WTC11 (cell line): ENCODE data around the gene AKAP13. TPM values are rescaled to one million over a fixed set of nuclear protein-coding genes. Genes with fewer than 3 reads are reported as not detected.

Experiments
- ATAC-seq: fragments of 200-7000 bp; cut with Tn5 transposase; 2 replicates; pipeline ENCODE4 v1.10.0; 2021; ENCODE audit warnings: mild to moderate bottlenecking, moderate library complexity
- CTCF ChIA-PET: fragments of 300-600 bp; sonication (Branson Sonifier 250); formaldehyde crosslinking; loops from one replicate; lab custom pipeline; 2021; ENCODE audit warnings: antibody characterized with exemption; lab: Charles Lee
- POLR2A ChIA-PET: fragments of 350-600 bp; sonication (Branson Sonifier 250); formaldehyde crosslinking; loops from one replicate; lab custom pipeline; 2021; ENCODE audit warnings: antibody characterized with exemption; lab: Charles Lee
- DNase-seq: peaks from one replicate; pipeline ENCODE4 v3.0.0; 2021; ENCODE audit warnings: low spot score
- H3K27ac Mint-ChIP-seq: 2 replicates; pipeline ENCODE4 v1.8.0; 2021; ENCODE audit warnings: mixed read lengths
- H3K27me3 Mint-ChIP-seq: 2 replicates; pipeline ENCODE4 v1.8.0; 2021; ENCODE audit warnings: low read depth, mild to moderate bottlenecking, moderate library complexity, mixed read lengths
- H3K36me3 Mint-ChIP-seq: 2 replicates; pipeline ENCODE4 v1.8.0; 2021; ENCODE audit warnings: mixed read lengths
- H3K4me1 Mint-ChIP-seq: 2 replicates; pipeline ENCODE4 v1.8.0; 2022; ENCODE audit warnings: mixed read lengths
- H3K4me3 Mint-ChIP-seq: 2 replicates; pipeline ENCODE4 v1.8.0; 2021; ENCODE audit warnings: mild to moderate bottlenecking, moderate library complexity, mixed read lengths
- H3K9me3 Mint-ChIP-seq: 2 replicates; pipeline ENCODE4 v1.8.0; 2021; ENCODE audit warnings: mixed read lengths
- CREB1 ChIP-seq: sonication (generic); formaldehyde crosslinking; IDR thresholded peaks from 2 replicates; pipeline ENCODE4 v1.8.0; 2023; ENCODE audit warnings: mild to moderate bottlenecking, missing genetic modification reagents
- GRHL2 ChIP-seq: fragments of 250-450 bp; sonication (Bioruptor Pico); IDR thresholded peaks from 2 replicates; pipeline ENCODE4 v1.8.0; 2022; ENCODE audit warnings: mild to moderate bottlenecking, moderate library complexity; ENCODE audit not compliant: insufficient replicate concordance, severe bottlenecking
- KAT7 ChIP-seq: sonication (generic); formaldehyde crosslinking; IDR thresholded peaks from 2 replicates; pipeline ENCODE4 v1.8.1; 2023; ENCODE audit warnings: missing genetic modification reagents, mild to moderate bottlenecking, borderline replicate concordance
- RELA ChIP-seq: sonication (generic); formaldehyde crosslinking; IDR thresholded peaks from 2 replicates; pipeline ENCODE4 v1.8.1; 2022; ENCODE audit warnings: missing genetic modification reagents, mild to moderate bottlenecking, borderline replicate concordance
- TCF7 ChIP-seq: sonication (generic); formaldehyde crosslinking; IDR thresholded peaks from 2 replicates; pipeline ENCODE4 v1.8.0; 2022; ENCODE audit warnings: mild to moderate bottlenecking, low read depth, missing genetic modification reagents, moderate library complexity
- ZNF121 ChIP-seq: sonication (generic); formaldehyde crosslinking; IDR thresholded peaks from 2 replicates; pipeline ENCODE4 v1.8.0; 2023; ENCODE audit warnings: missing genetic modification reagents
- ZNF416 ChIP-seq: fragments of 250-450 bp; sonication (Bioruptor Pico); IDR thresholded peaks from 2 replicates; pipeline ENCODE4 v1.9.0; 2021; ENCODE audit warnings: mild to moderate bottlenecking, inconsistent platforms
- ZNF423 ChIP-seq: fragments of 250-450 bp; sonication (Bioruptor Pico); IDR thresholded peaks from 2 replicates; pipeline ENCODE4 v2.1.2; 2022; ENCODE audit warnings: mild to moderate bottlenecking, moderate library complexity
- total RNA-seq: library from RNA; stranded (reverse); gene quantifications from 3 replicates; pipeline ENCODE4 v1.2.3, GENCODE V29; 2021
- TF ChIP-seq, protein P1 (sequence below): sonication (generic); formaldehyde crosslinking; IDR thresholded peaks from 2 replicates; pipeline ENCODE4 v1.8.0; 2022; ENCODE audit warnings: mild to moderate bottlenecking, missing genetic modification reagents
- TF ChIP-seq, protein P2 (sequence below): sonication (generic); formaldehyde crosslinking; IDR thresholded peaks from 2 replicates; pipeline ENCODE4 v1.8.1; 2022; ENCODE audit warnings: low read depth, missing genetic modification reagents, borderline replicate concordance
- TF ChIP-seq, protein P3 (sequence below): sonication (generic); formaldehyde crosslinking; IDR thresholded peaks from 2 replicates; pipeline ENCODE4 v1.8.1; 2022; ENCODE audit warnings: missing genetic modification reagents, borderline replicate concordance
- TF ChIP-seq, protein P4 (sequence below): fragments of 250-450 bp; sonication (Bioruptor Pico); IDR thresholded peaks from 2 replicates; pipeline ENCODE4 v1.9.0; 2021; ENCODE audit warnings: moderate library complexity, mild to moderate bottlenecking, inconsistent platforms, borderline replicate concordance
- TF ChIP-seq, protein P5 (sequence below): fragments of 250-450 bp; sonication (Bioruptor Pico); IDR thresholded peaks from 2 replicates; pipeline ENCODE4 v1.8.0; 2021; ENCODE audit warnings: mild to moderate bottlenecking
- TF ChIP-seq, protein P6 (sequence below): sonication (generic); formaldehyde crosslinking; IDR thresholded peaks from 2 replicates; pipeline ENCODE4 v1.8.1; 2023; ENCODE audit warnings: mild to moderate bottlenecking, missing genetic modification reagents, borderline replicate concordance
- TF ChIP-seq, protein P7 (sequence below): sonication (generic); formaldehyde crosslinking; IDR thresholded peaks from 2 replicates; pipeline ENCODE4 v1.8.1; 2023; ENCODE audit warnings: mild to moderate bottlenecking, missing genetic modification reagents, moderate library complexity
- TF ChIP-seq, protein P8 (sequence below): sonication (generic); formaldehyde crosslinking; conservative IDR thresholded peaks from 2 replicates; pipeline ENCODE4 v1.8.1; 2022; ENCODE audit warnings: mild to moderate bottlenecking, missing genetic modification reagents

AKAP13 gene
- total RNA-seq, 1 experiment from 2014 or later: 50.3 TPM

DNA sequence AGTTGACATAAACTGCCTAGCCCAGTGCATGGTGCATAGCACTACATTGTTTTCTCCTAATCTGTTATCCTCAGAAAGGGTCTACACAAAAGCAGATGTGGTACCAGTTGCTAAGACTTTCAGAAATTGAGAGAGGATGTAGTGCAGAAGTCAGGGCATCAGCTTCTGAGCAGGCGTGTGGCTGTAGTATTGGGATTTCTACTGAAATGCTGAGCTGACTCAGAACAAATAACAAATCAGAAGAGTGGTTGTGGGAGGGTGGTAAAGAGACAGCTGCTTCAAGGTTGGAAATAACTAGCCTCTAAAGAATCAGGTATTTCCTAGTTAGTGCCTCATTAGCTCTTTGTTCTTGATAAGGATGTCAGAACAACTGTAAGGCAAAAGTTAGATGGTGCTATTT lies 161.3 kb downstream of the AKAP13 start (continued):
- TF ChIP-seq, protein P1, sequence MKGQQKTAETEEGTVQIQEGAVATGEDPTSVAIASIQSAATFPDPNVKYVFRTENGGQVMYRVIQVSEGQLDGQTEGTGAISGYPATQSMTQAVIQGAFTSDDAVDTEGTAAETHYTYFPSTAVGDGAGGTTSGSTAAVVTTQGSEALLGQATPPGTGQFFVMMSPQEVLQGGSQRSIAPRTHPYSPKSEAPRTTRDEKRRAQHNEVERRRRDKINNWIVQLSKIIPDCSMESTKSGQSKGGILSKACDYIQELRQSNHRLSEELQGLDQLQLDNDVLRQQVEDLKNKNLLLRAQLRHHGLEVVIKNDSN (CRISPR knock-in tag): no peak
- no peak for TF ChIP-seq RELA (CRISPR knock-in tag)

DNA sequence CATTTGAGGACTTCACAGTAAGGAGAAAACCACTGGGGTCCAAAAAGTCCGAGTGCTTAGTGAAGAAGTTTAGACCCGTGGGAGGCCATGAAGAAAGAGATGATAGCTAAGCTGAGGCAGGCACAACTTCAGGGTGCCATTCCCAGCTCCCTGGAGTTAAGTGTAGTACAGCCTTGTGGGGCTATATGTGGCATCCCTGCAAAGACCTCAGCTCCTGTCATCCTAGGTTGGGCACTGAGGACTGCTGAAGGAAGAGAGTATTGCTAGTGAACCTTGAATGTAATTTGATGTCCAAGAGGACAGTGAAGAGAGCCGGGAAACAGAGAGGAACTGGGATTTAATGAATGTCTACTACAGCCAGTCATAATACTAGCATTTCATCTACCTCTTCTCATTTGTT lies 162.1 kb downstream of the AKAP13 start:
- no peaks in the 10 kb centered on the region; the same call in 1 of the 2 replicates for H3K36me3 Mint-ChIP-seq
- ChIA-PET POLR2A (interaction anchor here (0.6 kb wide), 1 partner anchor 91 kb away, joined by 5 read pairs; no protein-coding TSS in a partner anchor), CTCF (interaction anchor here (1.0 to 1.9 kb wide), 4 partner anchors 9 to 246 kb away, joined by 3 to 11 read pairs (median 4); no protein-coding TSS in a partner anchor)
- ATAC-seq (no peak), DNase-seq (no peak)
- no peaks in the 10 kb centered on the region for H3K9me3 Mint-ChIP-seq
- no peak overlapping the region; the same call in 1 of the 2 replicates for H3K27ac Mint-ChIP-seq
- H3K4me1 Mint-ChIP-seq: peaks cover 22% of the 10 kb centered on the region
- H3K27me3 Mint-ChIP-seq: no peaks in the 10 kb centered on the region
- H3K4me3 Mint-ChIP-seq: no peak overlapping the region
- TF ChIP-seq CREB1 (no peak), ZNF416 (no peak), TCF7 (CRISPR knock-in tag) (no peak), ZNF423 (CRISPR knock-in tag) (no peak), ZNF121 (no peak), KAT7 (CRISPR knock-in tag) (no peak), GRHL2 (CRISPR knock-in tag) (no peak)
- TF ChIP-seq, protein P2, sequence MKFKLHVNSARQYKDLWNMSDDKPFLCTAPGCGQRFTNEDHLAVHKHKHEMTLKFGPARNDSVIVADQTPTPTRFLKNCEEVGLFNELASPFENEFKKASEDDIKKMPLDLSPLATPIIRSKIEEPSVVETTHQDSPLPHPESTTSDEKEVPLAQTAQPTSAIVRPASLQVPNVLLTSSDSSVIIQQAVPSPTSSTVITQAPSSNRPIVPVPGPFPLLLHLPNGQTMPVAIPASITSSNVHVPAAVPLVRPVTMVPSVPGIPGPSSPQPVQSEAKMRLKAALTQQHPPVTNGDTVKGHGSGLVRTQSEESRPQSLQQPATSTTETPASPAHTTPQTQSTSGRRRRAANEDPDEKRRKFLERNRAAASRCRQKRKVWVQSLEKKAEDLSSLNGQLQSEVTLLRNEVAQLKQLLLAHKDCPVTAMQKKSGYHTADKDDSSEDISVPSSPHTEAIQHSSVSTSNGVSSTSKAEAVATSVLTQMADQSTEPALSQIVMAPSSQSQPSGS (CRISPR knock-in tag): no peak
- TF ChIP-seq, protein P3, sequence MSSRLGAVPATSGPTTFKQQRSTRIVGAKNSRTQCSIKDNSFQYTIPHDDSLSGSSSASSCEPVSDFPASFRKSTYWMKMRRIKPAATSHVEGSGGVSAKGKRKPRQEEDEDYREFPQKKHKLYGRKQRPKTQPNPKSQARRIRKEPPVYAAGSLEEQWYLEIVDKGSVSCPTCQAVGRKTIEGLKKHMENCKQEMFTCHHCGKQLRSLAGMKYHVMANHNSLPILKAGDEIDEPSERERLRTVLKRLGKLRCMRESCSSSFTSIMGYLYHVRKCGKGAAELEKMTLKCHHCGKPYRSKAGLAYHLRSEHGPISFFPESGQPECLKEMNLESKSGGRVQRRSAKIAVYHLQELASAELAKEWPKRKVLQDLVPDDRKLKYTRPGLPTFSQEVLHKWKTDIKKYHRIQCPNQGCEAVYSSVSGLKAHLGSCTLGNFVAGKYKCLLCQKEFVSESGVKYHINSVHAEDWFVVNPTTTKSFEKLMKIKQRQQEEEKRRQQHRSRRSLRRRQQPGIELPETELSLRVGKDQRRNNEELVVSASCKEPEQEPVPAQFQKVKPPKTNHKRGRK (CRISPR knock-in tag): no peak
- TF ChIP-seq, protein P4, sequence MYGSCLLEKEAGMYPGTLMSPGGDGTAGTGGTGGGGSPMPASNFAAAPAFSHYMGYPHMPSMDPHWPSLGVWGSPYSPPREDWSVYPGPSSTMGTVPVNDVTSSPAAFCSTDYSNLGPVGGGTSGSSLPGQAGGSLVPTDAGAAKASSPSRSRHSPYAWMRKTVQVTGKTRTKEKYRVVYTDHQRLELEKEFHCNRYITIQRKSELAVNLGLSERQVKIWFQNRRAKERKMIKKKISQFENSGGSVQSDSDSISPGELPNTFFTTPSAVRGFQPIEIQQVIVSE (CRISPR knock-in tag): no peak
- TF ChIP-seq, protein P5, sequence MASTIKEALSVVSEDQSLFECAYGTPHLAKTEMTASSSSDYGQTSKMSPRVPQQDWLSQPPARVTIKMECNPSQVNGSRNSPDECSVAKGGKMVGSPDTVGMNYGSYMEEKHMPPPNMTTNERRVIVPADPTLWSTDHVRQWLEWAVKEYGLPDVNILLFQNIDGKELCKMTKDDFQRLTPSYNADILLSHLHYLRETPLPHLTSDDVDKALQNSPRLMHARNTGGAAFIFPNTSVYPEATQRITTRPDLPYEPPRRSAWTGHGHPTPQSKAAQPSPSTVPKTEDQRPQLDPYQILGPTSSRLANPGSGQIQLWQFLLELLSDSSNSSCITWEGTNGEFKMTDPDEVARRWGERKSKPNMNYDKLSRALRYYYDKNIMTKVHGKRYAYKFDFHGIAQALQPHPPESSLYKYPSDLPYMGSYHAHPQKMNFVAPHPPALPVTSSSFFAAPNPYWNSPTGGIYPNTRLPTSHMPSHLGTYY (CRISPR knock-in tag): no peak
- TF ChIP-seq, protein P6, sequence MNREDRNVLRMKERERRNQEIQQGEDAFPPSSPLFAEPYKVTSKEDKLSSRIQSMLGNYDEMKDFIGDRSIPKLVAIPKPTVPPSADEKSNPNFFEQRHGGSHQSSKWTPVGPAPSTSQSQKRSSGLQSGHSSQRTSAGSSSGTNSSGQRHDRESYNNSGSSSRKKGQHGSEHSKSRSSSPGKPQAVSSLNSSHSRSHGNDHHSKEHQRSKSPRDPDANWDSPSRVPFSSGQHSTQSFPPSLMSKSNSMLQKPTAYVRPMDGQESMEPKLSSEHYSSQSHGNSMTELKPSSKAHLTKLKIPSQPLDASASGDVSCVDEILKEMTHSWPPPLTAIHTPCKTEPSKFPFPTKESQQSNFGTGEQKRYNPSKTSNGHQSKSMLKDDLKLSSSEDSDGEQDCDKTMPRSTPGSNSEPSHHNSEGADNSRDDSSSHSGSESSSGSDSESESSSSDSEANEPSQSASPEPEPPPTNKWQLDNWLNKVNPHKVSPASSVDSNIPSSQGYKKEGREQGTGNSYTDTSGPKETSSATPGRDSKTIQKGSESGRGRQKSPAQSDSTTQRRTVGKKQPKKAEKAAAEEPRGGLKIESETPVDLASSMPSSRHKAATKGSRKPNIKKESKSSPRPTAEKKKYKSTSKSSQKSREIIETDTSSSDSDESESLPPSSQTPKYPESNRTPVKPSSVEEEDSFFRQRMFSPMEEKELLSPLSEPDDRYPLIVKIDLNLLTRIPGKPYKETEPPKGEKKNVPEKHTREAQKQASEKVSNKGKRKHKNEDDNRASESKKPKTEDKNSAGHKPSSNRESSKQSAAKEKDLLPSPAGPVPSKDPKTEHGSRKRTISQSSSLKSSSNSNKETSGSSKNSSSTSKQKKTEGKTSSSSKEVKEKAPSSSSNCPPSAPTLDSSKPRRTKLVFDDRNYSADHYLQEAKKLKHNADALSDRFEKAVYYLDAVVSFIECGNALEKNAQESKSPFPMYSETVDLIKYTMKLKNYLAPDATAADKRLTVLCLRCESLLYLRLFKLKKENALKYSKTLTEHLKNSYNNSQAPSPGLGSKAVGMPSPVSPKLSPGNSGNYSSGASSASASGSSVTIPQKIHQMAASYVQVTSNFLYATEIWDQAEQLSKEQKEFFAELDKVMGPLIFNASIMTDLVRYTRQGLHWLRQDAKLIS (CRISPR knock-in tag): no peak
- TF ChIP-seq, protein P7, sequence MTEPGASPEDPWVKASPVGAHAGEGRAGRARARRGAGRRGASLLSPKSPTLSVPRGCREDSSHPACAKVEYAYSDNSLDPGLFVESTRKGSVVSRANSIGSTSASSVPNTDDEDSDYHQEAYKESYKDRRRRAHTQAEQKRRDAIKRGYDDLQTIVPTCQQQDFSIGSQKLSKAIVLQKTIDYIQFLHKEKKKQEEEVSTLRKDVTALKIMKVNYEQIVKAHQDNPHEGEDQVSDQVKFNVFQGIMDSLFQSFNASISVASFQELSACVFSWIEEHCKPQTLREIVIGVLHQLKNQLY (CRISPR knock-in tag): no peak
- TF ChIP-seq, protein P8, sequence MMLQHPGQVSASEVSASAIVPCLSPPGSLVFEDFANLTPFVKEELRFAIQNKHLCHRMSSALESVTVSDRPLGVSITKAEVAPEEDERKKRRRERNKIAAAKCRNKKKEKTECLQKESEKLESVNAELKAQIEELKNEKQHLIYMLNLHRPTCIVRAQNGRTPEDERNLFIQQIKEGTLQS: no peak
